ENCODE data around the gene A2M.

DNA sequence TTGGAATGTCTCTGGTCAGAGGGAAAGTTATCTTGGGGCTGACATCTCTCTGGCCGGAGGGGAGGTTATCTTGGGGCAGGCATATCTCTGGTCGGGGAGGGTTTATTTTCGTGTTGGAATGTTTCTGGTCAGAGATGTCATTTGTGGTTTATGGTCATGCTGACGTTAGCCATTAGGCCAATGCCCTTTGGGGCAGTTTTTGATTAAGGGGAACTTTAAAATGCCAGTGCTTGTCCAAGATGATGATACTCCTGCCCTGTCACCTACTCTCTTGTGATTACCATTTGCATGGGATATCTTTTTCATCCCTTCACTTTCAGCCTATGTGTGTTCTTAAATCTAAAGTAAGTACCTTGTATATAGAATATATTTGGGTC is 29.0 kb upstream of the A2M start:
- no peak for TF ChIP-seq MZF1 (tag by site-specific recombination; IDR thresholded peaks at IDR 0.05; ENCODE audit: borderline replicate concordance)
- TF ChIP-seq, protein P1, sequence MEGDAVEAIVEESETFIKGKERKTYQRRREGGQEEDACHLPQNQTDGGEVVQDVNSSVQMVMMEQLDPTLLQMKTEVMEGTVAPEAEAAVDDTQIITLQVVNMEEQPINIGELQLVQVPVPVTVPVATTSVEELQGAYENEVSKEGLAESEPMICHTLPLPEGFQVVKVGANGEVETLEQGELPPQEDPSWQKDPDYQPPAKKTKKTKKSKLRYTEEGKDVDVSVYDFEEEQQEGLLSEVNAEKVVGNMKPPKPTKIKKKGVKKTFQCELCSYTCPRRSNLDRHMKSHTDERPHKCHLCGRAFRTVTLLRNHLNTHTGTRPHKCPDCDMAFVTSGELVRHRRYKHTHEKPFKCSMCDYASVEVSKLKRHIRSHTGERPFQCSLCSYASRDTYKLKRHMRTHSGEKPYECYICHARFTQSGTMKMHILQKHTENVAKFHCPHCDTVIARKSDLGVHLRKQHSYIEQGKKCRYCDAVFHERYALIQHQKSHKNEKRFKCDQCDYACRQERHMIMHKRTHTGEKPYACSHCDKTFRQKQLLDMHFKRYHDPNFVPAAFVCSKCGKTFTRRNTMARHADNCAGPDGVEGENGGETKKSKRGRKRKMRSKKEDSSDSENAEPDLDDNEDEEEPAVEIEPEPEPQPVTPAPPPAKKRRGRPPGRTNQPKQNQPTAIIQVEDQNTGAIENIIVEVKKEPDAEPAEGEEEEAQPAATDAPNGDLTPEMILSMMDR (tag by site-specific recombination; IDR thresholded peaks at IDR 0.05) = no peak

Data from HEK293 (cell line).